ENCODE data around the gene IGSF8.

The IGSF8 gene

DNA sequence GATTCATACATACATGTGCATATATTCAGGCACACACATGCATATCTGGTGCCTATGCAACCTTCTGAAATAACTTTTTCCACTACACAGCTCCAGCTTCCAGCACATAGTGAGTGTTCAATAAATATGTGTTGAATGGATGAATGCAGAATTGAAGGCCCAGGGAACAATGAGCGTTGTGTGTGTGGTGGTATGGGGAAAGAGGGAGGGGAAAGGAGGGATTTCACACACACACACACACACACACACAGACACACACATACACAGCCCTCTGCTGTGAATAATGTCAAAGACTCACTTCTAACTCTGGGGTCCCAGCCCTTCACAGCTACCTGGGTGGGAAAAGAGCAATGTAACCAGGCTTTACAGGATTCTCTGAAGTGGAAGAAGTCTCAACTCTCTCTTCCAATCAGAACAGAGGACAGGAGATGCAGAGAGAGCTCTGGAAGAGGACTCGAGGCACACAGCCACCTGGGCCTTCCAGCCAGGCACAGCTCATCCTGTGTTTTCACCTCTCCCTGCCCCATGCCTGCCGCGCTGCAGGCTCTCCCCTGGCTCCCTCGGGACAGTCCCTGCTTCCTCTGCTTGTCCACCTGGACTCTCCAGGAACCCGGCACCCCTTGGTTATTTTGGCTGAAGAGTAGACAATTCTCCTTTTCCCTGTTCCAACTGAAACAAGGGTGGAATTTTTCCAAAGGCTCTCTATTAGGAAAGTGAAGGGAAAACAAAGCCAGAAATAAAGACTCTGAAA lies 5.4 kb upstream of the IGSF8 start:
- DNase-seq, result no peak

- no peak for DNase-seq
Measured at GRCh38 chr1:160101717-160102522, 3.5 kb upstream of the IGSF8 start.

DNA sequence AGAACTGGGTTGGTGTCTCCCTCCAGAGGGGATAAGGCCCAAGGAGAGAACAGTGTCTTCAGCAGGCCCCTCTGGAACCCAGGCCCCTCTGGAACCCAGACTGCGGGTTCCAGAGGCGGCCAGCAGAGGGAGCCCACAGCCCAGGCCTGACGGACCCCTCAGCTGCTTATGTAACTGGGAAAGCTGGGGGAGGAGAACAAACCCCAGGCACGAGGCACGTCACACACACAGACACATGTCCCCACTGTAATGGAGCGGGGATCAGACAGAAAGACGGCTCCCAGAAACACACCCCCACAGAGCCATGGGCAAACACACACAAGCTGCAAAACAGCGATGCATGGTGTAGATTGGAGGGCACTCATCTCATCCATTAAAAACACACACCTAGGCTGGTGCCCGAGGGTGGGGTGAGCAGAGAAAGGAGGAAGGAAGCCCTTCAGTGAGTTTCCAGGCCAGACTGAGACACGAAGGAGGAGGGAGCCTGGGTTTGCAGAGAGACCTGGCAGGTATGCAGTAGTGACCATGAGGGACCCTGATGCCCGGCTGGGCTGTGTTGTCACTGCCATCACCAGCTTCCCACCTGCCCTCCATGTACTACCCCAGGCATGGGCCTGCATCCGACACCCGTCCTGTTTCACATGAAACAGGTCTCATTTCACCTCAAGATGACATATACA lies 2.8 kb upstream of the IGSF8 start:
- DNase-seq, result peak; percentile 13 to 76

- no peak for DNase-seq
Measured at GRCh38 chr1:160099716-160100375, 1.4 kb upstream of the IGSF8 start.

GRCh38 chr1:160098852-160099561 lies 588 bp upstream of the IGSF8 start:
- DNase-seq, result peak; percentile 90 to 97

DNA sequence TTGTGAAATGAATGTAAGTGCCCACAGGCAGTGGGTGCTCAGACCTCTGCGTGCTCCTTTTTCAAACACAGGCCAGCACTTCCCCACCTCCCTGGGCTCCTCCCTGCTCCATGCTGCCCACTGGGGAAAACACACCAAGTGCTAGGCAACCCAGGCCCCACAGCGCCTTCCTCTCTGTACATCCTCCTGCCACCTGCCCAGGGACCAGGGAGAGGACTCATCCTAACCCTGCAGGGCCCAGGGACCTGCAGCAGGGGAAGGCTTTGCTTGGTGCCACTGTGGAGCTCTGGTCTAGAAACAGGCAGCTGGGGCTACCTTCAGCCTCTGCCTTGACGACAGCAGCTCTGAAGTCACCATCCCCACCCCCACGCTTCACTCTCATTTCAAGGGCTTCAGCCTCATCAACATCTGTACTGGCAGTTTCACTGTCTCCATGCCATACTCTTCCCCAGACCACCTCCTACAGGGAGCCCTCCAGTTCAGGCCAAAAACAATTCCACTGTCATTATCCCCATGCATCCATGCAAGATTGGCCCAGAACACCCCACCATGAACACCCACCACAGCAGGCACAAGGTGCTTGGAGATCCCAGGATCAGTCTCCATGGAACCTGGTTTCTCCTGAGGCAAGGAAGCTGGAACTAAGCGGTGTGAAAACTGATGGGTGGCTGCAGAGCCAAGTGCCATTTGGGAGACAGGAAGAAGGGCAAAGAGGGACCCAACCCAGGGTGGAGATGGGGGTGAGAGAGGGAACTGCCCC lies 1.1 kb downstream of the IGSF8 start:
- DNase-seq, result no peak

- no peak for DNase-seq
Measured at GRCh38 chr1:160096274-160097116, 1.9 kb downstream of the IGSF8 start.

DNA sequence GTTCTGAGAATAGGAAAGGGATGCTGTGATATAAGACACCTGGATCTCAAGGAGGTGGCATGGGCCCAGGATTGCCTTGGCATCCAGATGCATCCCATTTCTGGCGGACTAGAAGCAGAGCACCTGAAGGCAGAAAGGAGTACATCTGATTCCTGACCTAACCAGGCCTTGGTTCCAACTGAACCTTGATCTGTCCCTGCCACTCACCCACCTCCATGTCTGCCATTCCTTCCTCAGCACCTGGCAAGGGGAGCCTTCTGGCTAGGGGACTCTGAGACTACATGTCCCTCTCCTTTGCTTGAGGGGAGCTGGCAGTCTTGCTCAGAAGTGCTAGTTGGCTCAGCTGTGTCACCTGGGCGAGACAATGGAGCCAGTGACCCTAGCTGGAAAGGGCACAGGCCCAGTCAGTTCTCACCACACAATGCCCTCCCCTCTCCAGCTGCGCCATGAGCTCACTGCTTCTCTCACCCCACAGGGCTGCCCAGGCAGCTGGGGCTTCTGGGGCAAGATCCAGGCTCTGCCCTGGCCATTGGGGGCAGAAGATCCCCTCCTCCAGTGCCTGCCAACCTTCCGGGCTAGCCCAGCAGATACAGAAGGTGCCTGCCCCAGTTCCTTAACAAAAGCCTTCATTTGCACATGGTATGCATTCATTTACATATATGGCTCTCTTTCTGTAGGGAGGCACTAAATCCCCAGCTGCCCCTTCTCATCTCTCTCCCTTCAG lies 2.9 kb downstream of the IGSF8 start:
- DNase-seq, result no peak

DNA sequence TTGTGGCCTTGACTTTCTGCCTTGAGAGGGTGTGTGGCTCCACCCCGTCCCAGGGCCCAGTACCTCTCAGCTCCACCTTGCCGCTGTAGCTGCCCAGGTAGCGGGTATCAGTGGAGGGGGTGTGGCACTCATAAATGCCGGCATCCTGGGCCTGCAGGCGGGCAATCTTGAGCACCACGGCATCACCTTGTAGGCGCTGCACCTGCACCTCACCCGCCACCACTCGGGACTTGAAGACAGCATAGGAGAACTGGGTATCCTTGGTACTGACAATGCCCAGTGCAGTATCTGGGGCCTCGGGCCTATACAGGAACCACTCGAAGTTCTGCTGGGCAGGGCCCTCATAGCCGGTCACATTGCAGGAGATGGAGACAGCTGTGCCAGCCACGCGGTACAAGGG lies 3.6 kb downstream of the IGSF8 start:
- DNase-seq, result no peak

GRCh38 chr1:160094291-160094625 lies 4.2 kb downstream of the IGSF8 start:
- DNase-seq, result no peak

- DNase-seq, result no peak
Measured at GRCh38 chr1:160093624-160094290, 4.7 kb downstream of the IGSF8 start.

GRCh38 chr1:160093069-160093395 lies 5.4 kb downstream of the IGSF8 start:
- no peak for DNase-seq

GRCh38 chr1:160092366-160093068 lies 5.9 kb downstream of the IGSF8 start:
- DNase-seq, result no peak

GRCh38 chr1:160091666-160092223 lies 6.7 kb downstream of the IGSF8 start:
- no peak for DNase-seq

GRCh38 chr1:160090760-160091159 lies 7.7 kb downstream of the IGSF8 start:
- no peak for DNase-seq

DNA sequence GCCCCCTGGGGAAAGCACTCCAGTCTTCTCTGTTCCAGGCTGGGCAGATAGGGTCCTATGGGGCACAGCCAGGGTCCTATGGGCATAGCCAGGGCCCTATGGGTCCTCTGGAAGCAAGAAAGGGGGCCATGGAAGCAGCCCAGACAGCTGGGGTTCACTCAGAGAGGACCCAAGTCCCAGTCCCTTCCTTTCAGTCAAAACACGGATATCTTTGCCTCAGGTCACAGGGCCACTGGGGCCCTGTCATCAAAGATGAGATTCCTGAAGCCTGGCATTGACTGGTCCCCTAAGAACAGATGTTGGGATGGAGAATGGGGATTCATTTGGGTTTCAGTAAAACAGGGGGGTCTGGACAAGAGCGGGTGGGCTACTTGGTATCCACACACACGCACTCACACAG lies 8.5 kb downstream of the IGSF8 start:
- no peak for DNase-seq

DNA sequence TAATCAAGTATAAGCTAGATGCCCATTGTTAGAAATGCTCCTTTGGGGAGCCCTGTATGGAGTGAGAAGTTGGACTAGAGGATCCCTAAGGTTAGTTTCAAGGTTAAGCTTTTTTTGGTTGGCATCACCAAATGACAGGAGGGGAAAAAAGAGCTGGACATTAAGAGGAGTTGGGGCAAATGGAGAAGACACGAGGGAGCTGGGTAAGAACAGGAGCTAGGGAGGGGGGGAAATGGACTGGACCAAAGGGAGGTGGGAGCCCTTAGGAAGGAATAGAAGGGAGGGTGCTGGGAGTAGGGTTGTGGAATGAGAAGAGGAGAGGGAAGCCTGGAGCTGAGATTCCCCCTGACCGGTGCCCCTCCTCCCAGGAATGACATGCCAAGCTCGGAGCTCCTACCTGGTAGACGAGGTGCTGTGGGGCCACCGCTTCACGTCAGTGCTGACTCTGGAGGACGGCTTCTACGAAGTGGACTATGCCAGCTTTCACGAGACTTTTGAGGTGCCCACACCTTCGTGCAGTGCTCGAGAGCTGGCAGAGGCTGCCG lies 11.2 kb downstream of the IGSF8 start:
- DNase-seq, result no peak

DNA sequence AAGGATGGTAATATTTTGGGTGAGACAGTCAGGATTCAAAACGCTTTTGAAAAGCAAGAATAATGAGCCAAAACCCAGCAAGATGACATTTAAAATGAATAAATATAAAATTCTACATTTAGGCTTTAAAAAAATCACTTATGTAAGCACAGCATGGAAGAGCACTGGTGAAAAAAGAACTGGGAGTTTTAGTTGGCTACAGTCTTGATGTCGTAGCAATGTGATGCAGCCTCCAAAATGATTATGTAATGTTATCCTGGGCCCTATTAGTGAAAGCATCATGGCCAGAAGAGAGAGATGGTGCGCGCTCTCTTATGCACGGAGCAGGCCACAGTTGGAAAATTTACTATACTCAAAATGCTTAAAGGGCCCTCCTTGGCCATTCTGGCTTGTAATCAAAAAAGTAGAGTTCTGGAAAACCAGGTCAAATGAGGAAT lies 11.9 kb downstream of the IGSF8 start:
- no peak for DNase-seq
